Esophagus squamous epithelium (tissue), 5 donors: ENCODE data around the gene ATL3. TPM values are rescaled to one million over a fixed set of nuclear protein-coding genes. Genes with fewer than 3 reads are reported as not detected.

Source experiments
- DNase-seq: peaks from one replicate; lab custom pipeline; 2025; lab: John Stamatoyannopoulos, UW
- H3K27ac ChIP-seq, 4 donors: fragments of 200-600 bp; sonication (generic); one replicate each; pipeline ENCODE4 v1.5.1; 2016 to 2019; ENCODE audit warnings: mild to moderate bottlenecking in 1 of 4
- H3K27me3 ChIP-seq, 4 donors: fragments of 200-600 bp; sonication (generic); 1 replicate in 3 of 4; 2 replicates in 1 of 4; pipeline versions ENCODE4 v1.5.1 to v1.6.0; 2017 to 2021; ENCODE audit warnings: antibody characterized with exemption in 1 of 4
- H3K36me3 ChIP-seq, 3 donors: fragments of 200-600 bp; sonication (generic); one replicate each; pipeline ENCODE4 v1.5.1; 2016 to 2019
- H3K4me1 ChIP-seq, 3 donors: fragments of 200-600 bp; sonication (generic); one replicate each; pipeline ENCODE4 v1.5.1; 2017 to 2019
- H3K4me3 ChIP-seq, 4 donors: fragments of 200-600 bp; sonication (generic); 1 replicate in 3 of 4; 2 replicates in 1 of 4; pipeline ENCODE4 v1.5.1; 2016 to 2019; ENCODE audit warnings: mild to moderate bottlenecking in 2 of 4, moderate library complexity in 1 of 4
- H3K9me3 ChIP-seq, 3 donors: fragments of 200-600 bp; sonication (generic); one replicate each; pipeline ENCODE4 v1.5.1; 2016 to 2019
- POLR2A ChIP-seq, 4 donors: fragments of 450-650 bp; IDR thresholded peaks; one replicate each; pipeline ENCODE4 v1.6.1; 2017; ENCODE audit warnings: antibody characterized with exemption in 4 of 4, mild to moderate bottlenecking in 4 of 4, moderate library complexity in 3 of 4
- WGBS, 2 donors: methylation state at CpG; one replicate each; pipeline ENCODE4 v1.1.5; 2018; 5-methylcytosine and 5-hydroxymethylcytosine counted together
- intact Hi-C: fragments of 100-400 bp; cut with DNase I; formaldehyde crosslinking; loops from one replicate; pipeline ENCODE4 v1.15.0; 2022
- total RNA-seq, 4 donors: library from RNA; depleted of rRNA; stranded (reverse); fragments of >200 nt; gene quantifications; one replicate each; pipeline ENCODE4 v1.1.0, GENCODE V29; 2016
- TF ChIP-seq, protein P1 (sequence below), 6 experiments: fragments of 450-650 bp in 4 of 6; fragments of 200-600 bp in 2 of 6; sonication (generic) in 2 of 6; IDR thresholded peaks; one replicate each; pipeline ENCODE4 v1.5.1; 2016 to 2019; ENCODE audit warnings: antibody characterized with exemption in 6 of 6, mild to moderate bottlenecking in 4 of 6, moderate library complexity in 4 of 6
- donor health status: DM: yes; HTN: yes; CAD: no.

The ATL3 gene
- total RNA-seq, 4 donors from 2014 or later = 39.1 to 79.7 (median 55.3) TPM

DNA sequence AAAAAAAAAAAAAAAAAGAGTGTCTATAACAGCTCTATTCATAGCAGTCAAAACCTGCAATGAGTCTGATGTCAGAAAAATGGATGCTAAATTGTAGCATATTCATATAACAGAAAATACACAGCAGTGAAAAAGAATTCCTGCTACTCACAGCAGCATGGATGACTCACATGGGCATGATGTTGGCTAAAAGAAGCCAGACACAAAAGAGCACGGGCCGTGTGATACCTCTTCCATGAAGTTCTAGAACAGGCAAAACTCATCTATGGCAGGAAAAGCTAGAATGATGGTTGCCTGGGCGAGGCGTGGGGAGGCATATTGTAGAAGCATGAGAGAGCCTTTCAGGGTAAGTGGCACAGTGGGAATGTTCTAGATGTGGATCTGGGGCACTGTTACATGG lies 75.9 kb downstream of the ATL3 start:
- Histone ChIP-seq H3K27ac (no peak overlapping the region), H3K27me3 (no peaks in the 10 kb centered on the region), H3K9me3 (no peaks in the 10 kb centered on the region), H3K36me3 (peaks cover 0 to 19% (median 0%) of the 10 kb centered on the region in 3 donors), H3K4me3 (no peak overlapping the region), H3K4me1 (no peaks in the 10 kb centered on the region)
- DNase-seq = no peak
- intact Hi-C loops = no loop called here
- WGBS, 2 donors = 54 to 60% methylated on average over 4 of the region's 4 CpGs
- TF ChIP-seq, protein P1, sequence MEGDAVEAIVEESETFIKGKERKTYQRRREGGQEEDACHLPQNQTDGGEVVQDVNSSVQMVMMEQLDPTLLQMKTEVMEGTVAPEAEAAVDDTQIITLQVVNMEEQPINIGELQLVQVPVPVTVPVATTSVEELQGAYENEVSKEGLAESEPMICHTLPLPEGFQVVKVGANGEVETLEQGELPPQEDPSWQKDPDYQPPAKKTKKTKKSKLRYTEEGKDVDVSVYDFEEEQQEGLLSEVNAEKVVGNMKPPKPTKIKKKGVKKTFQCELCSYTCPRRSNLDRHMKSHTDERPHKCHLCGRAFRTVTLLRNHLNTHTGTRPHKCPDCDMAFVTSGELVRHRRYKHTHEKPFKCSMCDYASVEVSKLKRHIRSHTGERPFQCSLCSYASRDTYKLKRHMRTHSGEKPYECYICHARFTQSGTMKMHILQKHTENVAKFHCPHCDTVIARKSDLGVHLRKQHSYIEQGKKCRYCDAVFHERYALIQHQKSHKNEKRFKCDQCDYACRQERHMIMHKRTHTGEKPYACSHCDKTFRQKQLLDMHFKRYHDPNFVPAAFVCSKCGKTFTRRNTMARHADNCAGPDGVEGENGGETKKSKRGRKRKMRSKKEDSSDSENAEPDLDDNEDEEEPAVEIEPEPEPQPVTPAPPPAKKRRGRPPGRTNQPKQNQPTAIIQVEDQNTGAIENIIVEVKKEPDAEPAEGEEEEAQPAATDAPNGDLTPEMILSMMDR (IDR thresholded peaks at IDR 0.05) = no peak
- no peak for TF ChIP-seq POLR2A (IDR thresholded peaks at IDR 0.05)

DNA sequence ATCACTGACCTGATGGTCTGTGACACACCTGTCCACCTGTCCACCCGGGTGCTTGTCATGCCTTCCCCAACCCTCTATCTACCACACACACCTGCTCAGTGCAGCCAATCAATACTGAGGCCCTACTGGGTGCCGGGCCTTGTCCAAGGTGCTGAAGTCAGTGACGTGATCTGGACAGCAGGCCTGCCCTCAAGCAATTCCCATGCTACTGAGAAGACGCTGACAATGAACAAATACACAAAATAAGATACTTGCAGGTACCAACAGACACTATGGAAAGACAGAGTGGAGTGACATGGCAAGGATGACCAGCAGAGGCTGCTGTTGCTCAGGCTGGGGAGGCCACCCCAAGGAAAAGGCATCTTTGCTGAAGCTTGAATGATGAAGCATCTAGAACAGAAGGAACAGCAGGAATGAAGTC lies 78.2 kb downstream of the ATL3 start:
- H3K9me3 ChIP-seq = no peaks in the 10 kb centered on the region
- H3K36me3 ChIP-seq = peaks cover 0 to 29% (median 0%) of the 10 kb centered on the region in 3 donors
- no peaks in the 10 kb centered on the region for H3K4me1 ChIP-seq
- no peak overlapping the region for H3K27ac ChIP-seq
- 65 to 92% methylated on average over 2 to 4 of the region's 4 CpGs for WGBS, 2 donors
- TF ChIP-seq, protein P1 (IDR thresholded peaks at IDR 0.05) = peak in 5 of 6 experiments; percentile 15 to 56 (median 30)
- no peak for TF ChIP-seq POLR2A (IDR thresholded peaks at IDR 0.05)
- intact Hi-C loops = no loop called here
- H3K4me3 ChIP-seq = no peak overlapping the region
- DNase-seq = no peak
- no peaks in the 10 kb centered on the region for H3K27me3 ChIP-seq

DNA sequence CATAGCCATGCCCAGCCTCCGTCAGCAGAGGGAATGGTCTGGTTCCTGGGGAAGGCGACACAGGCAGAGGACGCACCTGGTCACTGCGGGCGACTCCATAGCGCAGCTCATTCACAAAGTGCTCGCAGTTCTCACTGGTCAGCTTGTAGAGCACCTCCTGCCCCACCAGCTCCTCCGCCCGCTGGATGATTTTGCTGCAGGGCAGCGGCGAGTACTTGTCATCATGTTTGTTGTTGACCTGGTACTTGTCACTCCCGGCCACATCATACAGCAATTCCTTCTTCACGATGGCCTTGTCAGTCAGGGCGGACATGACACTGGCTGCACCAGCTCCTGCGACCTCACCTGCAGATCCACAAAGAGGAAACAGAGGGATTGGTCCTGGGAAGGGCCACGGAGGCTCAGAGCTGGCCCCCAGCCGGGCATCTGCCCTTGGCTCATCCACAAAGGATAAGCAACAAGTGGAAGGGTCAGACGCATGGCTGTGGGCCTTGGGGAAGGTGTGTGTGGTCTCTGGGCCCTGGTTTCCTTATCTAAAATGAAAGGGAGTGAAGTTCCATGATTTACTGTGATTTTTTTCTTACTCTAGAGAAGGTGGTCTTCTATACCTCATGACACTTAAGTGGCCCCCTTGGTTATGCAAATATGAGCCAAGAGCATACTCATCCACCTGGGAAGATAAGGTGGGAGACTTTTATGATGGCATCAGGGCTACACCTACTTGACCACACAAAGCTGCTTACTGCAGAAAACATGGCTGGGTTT lies 81.0 kb downstream of the ATL3 start:
- Histone ChIP-seq H3K4me1 (no peaks in the 10 kb centered on the region), H3K4me3 (no peak overlapping the region), H3K36me3 (peaks cover 0 to 38% (median 0%) of the 10 kb centered on the region in 3 donors), H3K27ac (no peak overlapping the region), H3K27me3 (no peaks in the 10 kb centered on the region), H3K9me3 (no peaks in the 10 kb centered on the region)
- no peak for DNase-seq
- WGBS, 2 donors = 79 to 86% methylated on average over 4 to 18 of the region's 18 CpGs
- TF ChIP-seq POLR2A (IDR thresholded peaks at IDR 0.05) = no peak
- TF ChIP-seq, protein P1 (IDR thresholded peaks at IDR 0.05) = no peak
- intact Hi-C loops = no loop called here

DNA sequence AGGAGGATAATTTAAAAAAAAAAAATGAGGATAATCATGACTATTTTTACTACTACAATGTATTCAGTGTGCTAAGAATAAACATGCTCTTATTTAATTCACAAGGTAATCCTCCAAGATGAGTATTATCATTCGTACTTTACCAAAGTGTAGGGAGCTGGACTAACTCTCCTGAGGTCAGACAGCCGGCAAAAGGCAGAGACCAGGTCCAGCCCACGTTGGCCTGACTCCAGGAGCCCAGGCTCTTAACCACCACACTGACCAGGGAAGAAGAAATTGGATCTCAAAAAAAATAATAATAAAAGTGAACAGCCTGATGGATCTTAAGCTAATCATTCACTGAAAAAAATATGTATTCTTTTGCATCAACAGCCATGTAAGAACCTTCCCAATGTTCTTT lies 82.2 kb downstream of the ATL3 start:
- WGBS, 2 donors = 68 to 80% methylated on average over 3 of the region's 3 CpGs
- no peaks in the 10 kb centered on the region for H3K4me1 ChIP-seq
- no peaks in the 10 kb centered on the region for H3K9me3 ChIP-seq
- intact Hi-C loops = no loop called here
- H3K4me3 ChIP-seq = no peak overlapping the region
- DNase-seq = no peak
- TF ChIP-seq, protein P1 (IDR thresholded peaks at IDR 0.05) = no peak
- no peak for TF ChIP-seq POLR2A (IDR thresholded peaks at IDR 0.05)
- H3K27me3 ChIP-seq = no peaks in the 10 kb centered on the region
- peaks cover 0 to 39% (median 0%) of the 10 kb centered on the region in 3 donors for H3K36me3 ChIP-seq
- no peak overlapping the region for H3K27ac ChIP-seq

DNA sequence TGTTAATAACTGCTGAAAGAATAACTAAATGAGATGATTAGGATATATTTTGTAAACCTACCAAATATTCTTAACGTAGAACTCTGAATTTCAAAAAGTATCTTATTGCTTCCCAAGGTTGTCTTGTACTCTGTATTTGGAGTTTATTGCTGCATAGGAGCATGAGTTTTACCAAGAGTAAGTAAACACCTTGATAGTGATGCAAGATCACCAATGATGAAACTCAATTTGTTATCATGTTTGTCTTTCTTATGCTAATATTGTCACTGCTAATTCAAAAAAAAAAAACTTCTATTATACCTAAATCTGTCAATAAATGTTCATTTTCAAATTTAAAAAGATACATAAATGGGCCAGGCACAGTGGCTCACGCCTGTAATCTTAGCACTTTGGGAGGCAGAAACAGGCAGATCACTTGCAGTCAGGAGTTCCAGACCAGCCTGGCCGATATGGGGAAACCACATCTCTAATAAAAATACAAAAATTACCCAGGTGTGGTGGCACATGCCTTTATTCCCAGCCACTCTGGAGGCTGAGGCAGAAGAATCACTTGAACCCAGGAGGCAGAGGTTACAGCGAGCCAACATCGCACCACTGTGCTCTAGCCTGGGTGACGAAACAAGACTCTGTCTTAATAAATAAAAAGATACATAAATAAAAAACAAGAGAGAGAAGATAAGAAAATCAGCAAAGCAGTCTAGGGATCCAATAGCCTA lies 84.6 kb downstream of the ATL3 start:
- Histone ChIP-seq H3K36me3 (peaks cover 0 to 53% (median 0%) of the 10 kb centered on the region in 3 donors), H3K4me3 (no peak overlapping the region), H3K27ac (no peak overlapping the region), H3K27me3 (no peaks in the 10 kb centered on the region), H3K4me1 (no peaks in the 10 kb centered on the region), H3K9me3 (peaks cover 0 to 2% (median 0%) of the 10 kb centered on the region in 3 donors)
- DNase-seq = no peak
- intact Hi-C loops = no loop called here
- WGBS, 2 donors = 89 to 90% methylated on average over 6 of the region's 6 CpGs
- TF ChIP-seq POLR2A (IDR thresholded peaks at IDR 0.05) = no peak
- TF ChIP-seq, protein P1 (IDR thresholded peaks at IDR 0.05) = no peak
